ENCODE measurements around the gene BLMH.

The BLMH gene

GRCh38 chr17:30321314-30321713 lies 29.6 kb upstream of the BLMH start:
- Mint-ChIP-seq H3K27me3 (ENCODE audit: low read depth) (no peaks in the 10 kb centered on the region), H3K9me3 (no peaks in the 10 kb centered on the region), H3K36me3 (ENCODE audit: low read depth) (no peaks in the 10 kb centered on the region), H3K27ac (no peak overlapping the region), H3K4me3 (no peak overlapping the region), H3K4me1 (ENCODE audit: low read depth) (peaks cover 13% of the 10 kb centered on the region)

- Mint-ChIP-seq H3K36me3 (ENCODE audit: low read depth) (no peaks in the 10 kb centered on the region), H3K4me3 (no peak overlapping the region)
Measured at GRCh38 chr17:30318155-30318554, 26.4 kb upstream of the BLMH start.

GRCh38 chr17:30316736-30317135 lies 25.0 kb upstream of the BLMH start:
- no peaks in the 10 kb centered on the region for H3K9me3 Mint-ChIP-seq
- H3K4me1 Mint-ChIP-seq (ENCODE audit: low read depth), result no peaks in the 10 kb centered on the region
- H3K27ac Mint-ChIP-seq, result no peak overlapping the region
- peaks cover 17% of the 10 kb centered on the region for H3K27me3 Mint-ChIP-seq (ENCODE audit: low read depth)
- H3K36me3 Mint-ChIP-seq (ENCODE audit: low read depth), result no peaks in the 10 kb centered on the region
- no peak overlapping the region for H3K4me3 Mint-ChIP-seq

More at GRCh38 chr17:30318155-30318554, 26.4 kb upstream of the BLMH start:
- Mint-ChIP-seq H3K4me1 (ENCODE audit: low read depth) (peaks cover 1% of the 10 kb centered on the region), H3K27me3 (ENCODE audit: low read depth) (peaks cover 8% of the 10 kb centered on the region), H3K27ac (no peak overlapping the region), H3K9me3 (no peaks in the 10 kb centered on the region)

- H3K4me1 Mint-ChIP-seq (ENCODE audit: low read depth), result no peaks in the 10 kb centered on the region
- no peak overlapping the region for H3K4me3 Mint-ChIP-seq
- H3K27ac Mint-ChIP-seq, result no peak overlapping the region
- no peaks in the 10 kb centered on the region for H3K9me3 Mint-ChIP-seq
- H3K36me3 Mint-ChIP-seq (ENCODE audit: low read depth), result no peaks in the 10 kb centered on the region
- H3K27me3 Mint-ChIP-seq (ENCODE audit: low read depth), result peaks cover 17% of the 10 kb centered on the region
Measured at GRCh38 chr17:30315106-30315505, 23.4 kb upstream of the BLMH start.

GRCh38 chr17:30314474-30314873 lies 22.7 kb upstream of the BLMH start:
- no peaks in the 10 kb centered on the region for H3K36me3 Mint-ChIP-seq (ENCODE audit: low read depth)
- H3K27me3 Mint-ChIP-seq (ENCODE audit: low read depth), result peaks cover 17% of the 10 kb centered on the region
- H3K4me1 Mint-ChIP-seq (ENCODE audit: low read depth), result no peaks in the 10 kb centered on the region
- H3K27ac Mint-ChIP-seq, result no peak overlapping the region
- H3K4me3 Mint-ChIP-seq, result no peak overlapping the region
- H3K9me3 Mint-ChIP-seq, result no peaks in the 10 kb centered on the region

DNA sequence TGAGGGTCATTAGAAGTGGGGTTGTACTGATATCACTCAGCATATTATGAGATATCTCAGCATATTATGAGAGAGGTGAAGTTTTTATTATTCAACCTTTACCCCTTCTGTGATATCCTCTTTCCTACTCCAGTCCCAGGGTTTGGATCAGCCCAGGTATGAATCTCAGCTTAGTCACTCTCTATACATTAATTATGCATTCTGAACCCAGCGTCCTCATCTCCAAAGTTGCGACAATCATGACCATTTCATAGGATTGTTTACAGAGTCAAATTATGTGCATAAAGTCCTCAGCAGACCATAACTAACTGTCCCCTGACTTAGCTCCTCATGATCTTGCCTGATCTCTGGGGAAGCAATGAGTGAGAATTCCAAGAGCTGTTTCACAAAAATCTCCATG lies 20.5 kb upstream of the BLMH start:
- Mint-ChIP-seq H3K4me3 (no peak overlapping the region), H3K36me3 (ENCODE audit: low read depth) (no peaks in the 10 kb centered on the region), H3K9me3 (no peaks in the 10 kb centered on the region), H3K27me3 (ENCODE audit: low read depth) (peaks cover 17% of the 10 kb centered on the region), H3K27ac (no peak overlapping the region), H3K4me1 (ENCODE audit: low read depth) (no peaks in the 10 kb centered on the region)

GRCh38 chr17:30310562-30310961 lies 18.8 kb upstream of the BLMH start:
- Mint-ChIP-seq H3K9me3 (no peaks in the 10 kb centered on the region), H3K4me1 (ENCODE audit: low read depth) (no peaks in the 10 kb centered on the region), H3K36me3 (ENCODE audit: low read depth) (no peaks in the 10 kb centered on the region), H3K27me3 (ENCODE audit: low read depth) (peaks cover 19% of the 10 kb centered on the region), H3K27ac (no peak overlapping the region), H3K4me3 (no peak overlapping the region)

- Mint-ChIP-seq H3K9me3 (no peaks in the 10 kb centered on the region), H3K36me3 (ENCODE audit: low read depth) (no peaks in the 10 kb centered on the region), H3K4me1 (ENCODE audit: low read depth) (no peaks in the 10 kb centered on the region), H3K27ac (no peak overlapping the region), H3K4me3 (no peak overlapping the region), H3K27me3 (ENCODE audit: low read depth) (peaks cover 11% of the 10 kb centered on the region)
Measured at GRCh38 chr17:30309591-30309990, 17.8 kb upstream of the BLMH start.

DNA sequence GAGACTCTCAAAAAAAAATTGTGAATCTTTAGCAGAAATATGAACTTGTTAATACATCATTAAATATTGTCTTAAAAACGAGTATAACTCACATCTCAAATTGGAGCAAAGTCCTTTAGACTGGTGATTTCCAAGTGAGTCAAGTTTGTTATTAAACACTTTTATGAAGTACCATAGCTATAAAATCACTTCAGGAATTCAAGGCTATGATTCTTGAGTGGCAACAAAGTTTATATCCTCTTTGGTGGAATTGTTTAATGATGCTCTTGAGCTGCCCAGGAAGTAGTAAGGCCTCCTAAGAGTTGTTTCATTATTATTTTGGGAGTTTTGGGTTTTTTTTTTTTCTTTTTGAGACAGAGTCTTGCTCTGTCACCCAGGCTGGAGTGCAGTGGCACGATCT lies 16.7 kb upstream of the BLMH start:
- Mint-ChIP-seq H3K4me3 (no peak overlapping the region), H3K9me3 (no peaks in the 10 kb centered on the region), H3K27me3 (ENCODE audit: low read depth) (peaks cover 11% of the 10 kb centered on the region), H3K27ac (no peak overlapping the region), H3K36me3 (ENCODE audit: low read depth) (no peaks in the 10 kb centered on the region), H3K4me1 (ENCODE audit: low read depth) (no peaks in the 10 kb centered on the region)

- Mint-ChIP-seq H3K4me3 (no peak overlapping the region), H3K27ac (no peak overlapping the region), H3K4me1 (ENCODE audit: low read depth) (no peaks in the 10 kb centered on the region), H3K9me3 (no peaks in the 10 kb centered on the region), H3K27me3 (ENCODE audit: low read depth) (peaks cover 3% of the 10 kb centered on the region), H3K36me3 (ENCODE audit: low read depth) (no peaks in the 10 kb centered on the region)
Measured at GRCh38 chr17:30304778-30305177, 13.0 kb upstream of the BLMH start.

- Mint-ChIP-seq H3K27me3 (ENCODE audit: low read depth) (peaks cover 3% of the 10 kb centered on the region), H3K4me1 (ENCODE audit: low read depth) (no peaks in the 10 kb centered on the region), H3K4me3 (no peak overlapping the region), H3K36me3 (ENCODE audit: low read depth) (no peaks in the 10 kb centered on the region), H3K9me3 (no peaks in the 10 kb centered on the region), H3K27ac (no peak overlapping the region)
Measured at GRCh38 chr17:30302241-30302640, 10.5 kb upstream of the BLMH start.

- no peaks in the 10 kb centered on the region for H3K36me3 Mint-ChIP-seq (ENCODE audit: low read depth)
- no peak overlapping the region for H3K4me3 Mint-ChIP-seq
- H3K4me1 Mint-ChIP-seq (ENCODE audit: low read depth), result no peaks in the 10 kb centered on the region
- H3K9me3 Mint-ChIP-seq, result no peaks in the 10 kb centered on the region
- peaks cover 2% of the 10 kb centered on the region for H3K27me3 Mint-ChIP-seq (ENCODE audit: low read depth)
- H3K27ac Mint-ChIP-seq, result no peak overlapping the region
Measured at GRCh38 chr17:30300818-30301217, 9.1 kb upstream of the BLMH start.

GRCh38 chr17:30299000-30299399 lies 7.3 kb upstream of the BLMH start:
- H3K36me3 Mint-ChIP-seq (ENCODE audit: low read depth), result no peaks in the 10 kb centered on the region
- no peaks in the 10 kb centered on the region for H3K9me3 Mint-ChIP-seq
- no peaks in the 10 kb centered on the region for H3K27me3 Mint-ChIP-seq (ENCODE audit: low read depth)
- no peak overlapping the region for H3K27ac Mint-ChIP-seq
- no peaks in the 10 kb centered on the region for H3K4me1 Mint-ChIP-seq (ENCODE audit: low read depth)
- no peak overlapping the region for H3K4me3 Mint-ChIP-seq

DNA sequence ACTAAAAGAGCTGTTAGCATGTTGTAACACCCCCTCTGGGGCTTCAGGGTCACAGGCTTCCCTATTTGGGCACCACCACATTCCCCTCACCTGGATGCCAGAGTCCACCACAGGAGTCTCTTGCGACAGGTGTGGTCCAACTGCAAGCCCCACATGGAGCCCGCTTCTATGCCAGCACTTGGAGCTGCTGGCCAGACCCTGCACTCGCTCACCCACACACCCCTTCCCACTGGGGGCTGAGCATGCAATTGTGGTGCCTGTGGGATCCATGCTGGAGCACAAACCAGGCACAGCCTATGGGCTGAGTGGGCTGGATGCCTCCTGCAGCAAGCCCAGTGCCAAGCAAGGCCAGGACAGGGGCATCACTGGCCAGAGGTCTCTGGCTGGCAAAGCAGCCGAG lies 6.0 kb upstream of the BLMH start:
- Mint-ChIP-seq H3K9me3 (no peaks in the 10 kb centered on the region), H3K4me3 (no peak overlapping the region), H3K36me3 (ENCODE audit: low read depth) (no peaks in the 10 kb centered on the region), H3K27ac (no peak overlapping the region), H3K4me1 (ENCODE audit: low read depth) (no peaks in the 10 kb centered on the region), H3K27me3 (ENCODE audit: low read depth) (no peaks in the 10 kb centered on the region)

- no peak overlapping the region for H3K27ac Mint-ChIP-seq
- H3K4me1 Mint-ChIP-seq (ENCODE audit: low read depth), result no peaks in the 10 kb centered on the region
- H3K9me3 Mint-ChIP-seq, result no peaks in the 10 kb centered on the region
- no peak overlapping the region for H3K4me3 Mint-ChIP-seq
- no peaks in the 10 kb centered on the region for H3K27me3 Mint-ChIP-seq (ENCODE audit: low read depth)
- H3K36me3 Mint-ChIP-seq (ENCODE audit: low read depth), result no peaks in the 10 kb centered on the region
Measured at GRCh38 chr17:30296499-30297080, 4.8 kb upstream of the BLMH start.

- Mint-ChIP-seq H3K36me3 (ENCODE audit: low read depth) (peaks cover 8% of the 10 kb centered on the region), H3K27me3 (ENCODE audit: low read depth) (no peaks in the 10 kb centered on the region), H3K4me1 (ENCODE audit: low read depth) (peaks cover 15% of the 10 kb centered on the region), H3K9me3 (no peaks in the 10 kb centered on the region), H3K4me3 (peak overlapping the region; percentile 61), H3K27ac (peak overlapping the region; percentile 23)
Measured at GRCh38 chr17:30292286-30292858, 628 bp upstream of the BLMH start.

Measured in T-helper 1 cell treated with Interleukin-12 subunit alpha and Interleukin-12 subunit beta and Interleukin-4 antibody, amounts not matched to agents 30 μg/mL and 1 μg/mL, for 36 hours (primary cell).